NCI-H2081 treated with DMSO at 0.1 percent for 48 hours (cell line): Measurements from ENCODE around the gene KRTAP23-1.

Source experiments
- DNase-seq: peaks from one replicate; lab custom pipeline; 2025; lab: John Stamatoyannopoulos, UW

KRTAP23-1 gene

GRCh38 chr21:30348506-30348905 is at the start of gene KRTAP23-1:
Gene KRTAP23-1, minus strand, starts transcription at chr21:30348606. Its CDS starts 0 bp downstream, at chr21:30348606.
- no peak for DNase-seq

- DNase-seq = no peak
Observed at GRCh38 chr21:30395731-30396130, 47.3 kb upstream of the KRTAP23-1 start, which contains the start of gene KRTAP13-1. Gene KRTAP13-1, plus strand, starts transcription at chr21:30396031. Its CDS starts 56 bp downstream, at chr21:30396087.

- no peak for DNase-seq
Observed at GRCh38 chr21:30391492-30392025, 43.2 kb upstream of the KRTAP23-1 start.

- no peak for DNase-seq
Observed at GRCh38 chr21:30382201-30382600, 33.8 kb upstream of the KRTAP23-1 start.

GRCh38 chr21:30372139-30372770 is 23.8 kb upstream of the KRTAP23-1 start, which contains the start of gene KRTAP13-2:
Gene KRTAP13-2, minus strand, starts transcription at chr21:30372271. Its CDS starts 58 bp downstream, at chr21:30372213.
- no peak for DNase-seq

GRCh38 chr21:30355906-30356305 is 7.5 kb upstream of the KRTAP23-1 start:
- DNase-seq = no peak

- DNase-seq = no peak
Observed at GRCh38 chr21:30354308-30355005, 6.1 kb upstream of the KRTAP23-1 start.

- DNase-seq = no peak
Observed at GRCh38 chr21:30351534-30351933, 3.1 kb upstream of the KRTAP23-1 start.

GRCh38 chr21:30349572-30349971 is 1.2 kb upstream of the KRTAP23-1 start:
- DNase-seq = no peak

GRCh38 chr21:30345014-30345413 is 3.4 kb downstream of the KRTAP23-1 start:
- DNase-seq = no peak

GRCh38 chr21:30340714-30341573 is 7.5 kb downstream of the KRTAP23-1 start:
- DNase-seq = no peak

- no peak for DNase-seq
Observed at GRCh38 chr21:30338717-30339116, 9.7 kb downstream of the KRTAP23-1 start.

GRCh38 chr21:30337772-30338171 is 10.6 kb downstream of the KRTAP23-1 start:
- no peak for DNase-seq

GRCh38 chr21:30337276-30337744 is 11.1 kb downstream of the KRTAP23-1 start, which contains the start of gene KRTAP27-1:
Gene KRTAP27-1, minus strand, starts transcription at chr21:30337694. Its CDS starts 26 bp downstream, at chr21:30337668.
- DNase-seq = no peak

- DNase-seq = no peak
Observed at GRCh38 chr21:30336596-30336995, 11.8 kb downstream of the KRTAP23-1 start.

- DNase-seq = no peak
Observed at GRCh38 chr21:30333736-30334135, 14.7 kb downstream of the KRTAP23-1 start.

- no peak for DNase-seq
Observed at GRCh38 chr21:30332681-30333080, 15.7 kb downstream of the KRTAP23-1 start.

GRCh38 chr21:30329203-30329875 is 19.1 kb downstream of the KRTAP23-1 start:
- DNase-seq = no peak

- DNase-seq = no peak
Observed at GRCh38 chr21:30326390-30326789, 22.0 kb downstream of the KRTAP23-1 start.

- DNase-seq = no peak
Observed at GRCh38 chr21:30320215-30320614, 28.2 kb downstream of the KRTAP23-1 start, which contains the start of gene KRTAP26-1. Gene KRTAP26-1, minus strand, starts transcription at chr21:30320315. Its CDS starts 280 bp downstream, at chr21:30320035.

- no peak for DNase-seq
Observed at GRCh38 chr21:30315701-30316100, 32.7 kb downstream of the KRTAP23-1 start.
